Measurements from ENCODE around the gene CTSW.

Gene CTSW

GRCh38 chr11:65898656-65899355 lies 19.2 kb downstream of the CTSW start:
- Histone ChIP-seq H3K27ac (peak overlapping the region; percentile 90), H3K4me3 (ENCODE audit: low read depth, low read length) (peak overlapping the region; percentile 95), H3K36me3 (replicated peaks) (peaks cover 36% of the 10 kb centered on the region), H3K27me3 (replicated peaks) (no peaks in the 10 kb centered on the region)
- in situ Hi-C loops (cut with HindIII; ENCODE audit: low pct_ligation_motif_present, low sequenced_read_pairs) = no loop called here
- no peak for TF ChIP-seq CTCF (IDR thresholded peaks at IDR 0.05; ENCODE audit: low read depth, low read length, missing control alignments)
- no peak for DNase-seq

- Histone ChIP-seq H3K4me3 (ENCODE audit: low read depth, low read length) (peak overlapping the region; percentile 95), H3K27ac (peak overlapping the region; percentile 90)
- in situ Hi-C loops (cut with HindIII; ENCODE audit: low pct_ligation_motif_present, low sequenced_read_pairs) = no loop called here
Observed at GRCh38 chr11:65899356-65900124, 19.9 kb downstream of the CTSW start.

GRCh38 chr11:65900125-65900898 lies 20.7 kb downstream of the CTSW start, which contains the start of gene FOSL1:
FOSL1 (minus strand) TSS chr11:65900388; CDS start chr11:65900339, 49 bp downstream.
- no peaks in the 10 kb centered on the region for H3K27me3 ChIP-seq (replicated peaks)
- H3K36me3 ChIP-seq (replicated peaks) = peaks cover 25% of the 10 kb centered on the region
- DNase-seq = peak; percentile 93
- in situ Hi-C loops (cut with HindIII; ENCODE audit: low pct_ligation_motif_present, low sequenced_read_pairs) = no loop called here
- TF ChIP-seq CTCF (IDR thresholded peaks at IDR 0.05; ENCODE audit: low read depth, low read length, missing control alignments) = no peak
- peak within 1 kb of the TSS; percentile 95 for H3K4me3 ChIP-seq (ENCODE audit: low read depth, low read length)
- peak within 1 kb of the TSS; percentile 90 for H3K27ac ChIP-seq

More at GRCh38 chr11:65899356-65900124, 19.9 kb downstream of the CTSW start:
- peaks cover 28% of the 10 kb centered on the region for H3K36me3 ChIP-seq (replicated peaks)
- peak; percentile 71 for DNase-seq
- TF ChIP-seq CTCF (IDR thresholded peaks at IDR 0.05; ENCODE audit: low read depth, low read length, missing control alignments) = no peak
- H3K27me3 ChIP-seq (replicated peaks) = no peaks in the 10 kb centered on the region

- H3K36me3 ChIP-seq (replicated peaks) = peaks cover 19% of the 10 kb centered on the region
- DNase-seq = no peak
- no peak overlapping the region for H3K4me3 ChIP-seq (ENCODE audit: low read depth, low read length)
- H3K27ac ChIP-seq = peak overlapping the region; percentile 59
- no peaks in the 10 kb centered on the region for H3K27me3 ChIP-seq (replicated peaks)
- in situ Hi-C loops (cut with HindIII; ENCODE audit: low pct_ligation_motif_present, low sequenced_read_pairs) = no loop called here
- TF ChIP-seq CTCF (IDR thresholded peaks at IDR 0.05; ENCODE audit: low read depth, low read length, missing control alignments) = no peak
Observed at GRCh38 chr11:65900899-65901180, 21.2 kb downstream of the CTSW start.

GRCh38 chr11:65903068-65903481 lies 23.4 kb downstream of the CTSW start:
- in situ Hi-C loops (cut with HindIII; ENCODE audit: low pct_ligation_motif_present, low sequenced_read_pairs) = no loop called here
- H3K4me3 ChIP-seq (ENCODE audit: low read depth, low read length) = no peak overlapping the region
- H3K27me3 ChIP-seq (replicated peaks) = no peaks in the 10 kb centered on the region
- TF ChIP-seq CTCF (IDR thresholded peaks at IDR 0.05; ENCODE audit: low read depth, low read length, missing control alignments) = no peak
- peaks cover 4% of the 10 kb centered on the region for H3K36me3 ChIP-seq (replicated peaks)
- H3K27ac ChIP-seq = peak overlapping the region; percentile 67
- peak; percentile 76 for DNase-seq
